HCT116 (cell line): ENCODE results near the gene OR9Q1. TPM values are rescaled to one million over a fixed set of nuclear protein-coding genes. Genes with fewer than 3 reads are reported as not detected.

ENCODE experiments used
- ATAC-seq: fragments of 200-7000 bp; cut with Tn5 transposase; 2 replicates; pipeline ENCODE4 v1.9.1; 2020; ENCODE audit warnings: mild to moderate bottlenecking, moderate library complexity
- BruUV-seq: library from RNA; stranded (reverse); fragments of 400-500 nt; replicated peaks from 2 replicates; lab custom pipeline; 2021; lab: Mats Ljungman, UMichigan
- CTCF ChIA-PET: fragments of 300-600 bp; sonication (Branson Sonifier 250); formaldehyde crosslinking; loops from one replicate; lab custom pipeline; 2021; ENCODE audit warnings: antibody characterized with exemption; lab: Charles Lee
- POLR2A ChIA-PET: fragments of 300-600, 350-600 bp; sonication (Branson Sonifier 250); formaldehyde crosslinking; loops from one replicate; lab custom pipeline; 2021; ENCODE audit warnings: antibody characterized with exemption; lab: Charles Lee
- RAD21 ChIA-PET, 2 experiments: fragments of 300-600 bp; sonication (Branson Sonifier 250); formaldehyde crosslinking; loops; one replicate each; lab custom pipeline; 2023; ENCODE audit warnings: low total read pairs in 2 of 2; ENCODE audit not compliant: uncharacterized antibody in 2 of 2, unreplicated experiment in 2 of 2, low non-redundant PET in 1 of 2; lab: Charles Lee
- DNase-seq: peaks from one replicate; pipeline ENCODE4 v3.0.0-alpha.2; 2010; ENCODE audit warnings: low read depth, low spot score
- H2AFZ ChIP-seq: fragments of 200-600 bp; shearing (Covaris generic), sonication (generic); 2 replicates; pipeline ENCODE4 v1.6.1; 2017; ENCODE audit warnings: low read depth, mixed run types, mixed read lengths, antibody characterized with exemption, low read length; ENCODE audit not compliant: poor library complexity, severe bottlenecking
- H3K27ac ChIP-seq: 2 replicates; pipeline ENCODE4 v1.5.1; 2012; ENCODE audit warnings: low read depth, low read length
- H3K27me3 ChIP-seq: fragments of 200-600 bp; sonication (generic); 2 replicates; pipeline ENCODE4 v1.6.1; 2016; ENCODE audit warnings: mixed run types, low read length, mixed read lengths; ENCODE audit not compliant: insufficient read depth
- H3K36me3 ChIP-seq, 2 experiments: fragments of 200-500 bp in 1 of 2; fragments of 200-600 bp in 1 of 2; sonication (Bioruptor generic) in 1 of 2; sonication (generic) in 1 of 2; 2 replicates each; pipeline versions ENCODE4 v1.5.1 to v1.6.1; 2014 to 2016; ENCODE audit warnings: low read length in 2 of 2, inconsistent platforms in 1 of 2, mixed read lengths in 1 of 2, mixed run types in 1 of 2; ENCODE audit not compliant: insufficient read depth in 2 of 2, control insufficient read depth in 1 of 2
- H3K4me1 ChIP-seq, 2 experiments: fragments of 200-600 bp in 1 of 2; sonication (generic) in 1 of 2; 2 replicates each; pipeline versions ENCODE4 v1.5.1 to v1.6.1; 2012 to 2017; ENCODE audit warnings: low read length in 2 of 2, inconsistent platforms in 1 of 2, mild to moderate bottlenecking in 1 of 2, mixed read lengths in 1 of 2, mixed run types in 1 of 2, moderate library complexity in 1 of 2; ENCODE audit not compliant: insufficient read depth in 2 of 2, control insufficient read depth in 1 of 2
- H3K4me2 ChIP-seq: fragments of 200-600 bp; sonication (generic); 2 replicates; pipeline ENCODE4 v1.6.1; 2017; ENCODE audit warnings: mixed run types, low read length, mixed read lengths
- H3K4me3 ChIP-seq, 2 experiments: fragments of 200-600 bp in 1 of 2; sonication (generic) in 1 of 2; replicated peaks in 1 of 2; 2 replicates each; pipeline ENCODE4 v1.5.1; 2011 to 2016; ENCODE audit warnings: low read length in 2 of 2, control low read depth in 1 of 2, low read depth in 1 of 2, mild to moderate bottlenecking in 1 of 2, mixed read lengths in 1 of 2, mixed run types in 1 of 2
- H3K79me2 ChIP-seq: fragments of 200-600 bp; sonication (generic); 2 replicates; pipeline ENCODE4 v1.6.1; 2017; ENCODE audit warnings: mild to moderate bottlenecking, mixed run types, low read length, moderate library complexity, mixed read lengths; ENCODE audit not compliant: insufficient read depth
- H3K9ac ChIP-seq: fragments of 200-600 bp; sonication (generic); 2 replicates; pipeline ENCODE4 v1.6.1; 2016; ENCODE audit warnings: low read length, mixed read lengths
- H3K9me2 ChIP-seq: fragments of 200-600 bp; sonication (generic), shearing (Covaris generic); 2 replicates; pipeline ENCODE4 v1.6.1; 2017; ENCODE audit warnings: mixed run types, mild to moderate bottlenecking, moderate library complexity; ENCODE audit not compliant: insufficient read depth
- H3K9me3 ChIP-seq, 2 experiments: fragments of 200-500 bp in 1 of 2; fragments of 200-600 bp in 1 of 2; sonication (Bioruptor generic) in 1 of 2; sonication (generic) in 1 of 2; 2 replicates each; pipeline ENCODE4 v1.6.1; 2014 to 2017; ENCODE audit warnings: low read length in 2 of 2, mixed read lengths in 2 of 2, inconsistent platforms in 1 of 2, low read depth in 1 of 2, mild to moderate bottlenecking in 1 of 2, mixed run types in 1 of 2, moderate library complexity in 1 of 2; ENCODE audit not compliant: control insufficient read depth in 1 of 2, insufficient read depth in 1 of 2
- H4K20me1 ChIP-seq: fragments of 200-600 bp; sonication (generic), shearing (Covaris generic); 2 replicates; pipeline ENCODE4 v1.6.1; 2017; ENCODE audit warnings: mixed run types, mild to moderate bottlenecking, moderate library complexity; ENCODE audit not compliant: insufficient read depth
- ATF3 ChIP-seq: IDR thresholded peaks from 2 replicates; pipeline ENCODE4 v1.6.1; 2012
- CTCF ChIP-seq, 3 experiments: fragments of 200-600 bp in 1 of 3; sonication (generic) in 1 of 3; IDR thresholded peaks in 2 of 3; conservative IDR thresholded peaks in 1 of 3; 2 replicates each; pipeline ENCODE4 v1.5.1; 2012 to 2017; ENCODE audit warnings: low read depth in 2 of 3, low read length in 2 of 3, antibody characterized with exemption in 1 of 3, borderline replicate concordance in 1 of 3, control low read depth in 1 of 3, mild to moderate bottlenecking in 1 of 3, mixed read lengths in 1 of 3, mixed run types in 1 of 3, moderate library complexity in 1 of 3; ENCODE audit not compliant: insufficient read depth in 1 of 3
- EGR1 ChIP-seq: IDR thresholded peaks from 2 replicates; pipeline ENCODE4 v1.6.1; 2012; ENCODE audit warnings: low read depth
- EZH2phosphoT487 ChIP-seq: fragments of 200-600 bp; IDR thresholded peaks from 2 replicates; pipeline ENCODE4 v1.6.1; 2018; ENCODE audit warnings: antibody characterized with exemption, borderline replicate concordance
- SP1 ChIP-seq: IDR thresholded peaks from 2 replicates; pipeline ENCODE4 v1.6.1; 2012; ENCODE audit warnings: low read depth
- SRF ChIP-seq: IDR thresholded peaks from 2 replicates; pipeline ENCODE4 v1.6.1; 2012; ENCODE audit warnings: low read depth
- TCF7L2 ChIP-seq: IDR thresholded peaks from 2 replicates; pipeline ENCODE4 v1.7.0; 2011; ENCODE audit warnings: borderline replicate concordance, inconsistent platforms; ENCODE audit not compliant: insufficient read depth, insufficient read length; ENCODE audit errors: extremely low read depth
- YY1 ChIP-seq: IDR thresholded peaks from 2 replicates; pipeline ENCODE4 v1.6.1; 2011; ENCODE audit warnings: low read length, low read depth, moderate library complexity, mild to moderate bottlenecking; ENCODE audit not compliant: insufficient replicate concordance; ENCODE audit errors: extremely low read depth
- intact Hi-C: fragments of 100-400 bp; cut with micrococcal nuclease; formaldehyde crosslinking; loops from 2 replicates; pipeline ENCODE4 v1.10.0; 2022
- total RNA-seq: library from RNA; stranded (reverse); gene quantifications from one replicate; pipeline ENCODE4 v1.2.1, GENCODE V29; 2021; ENCODE audit not compliant: unreplicated experiment
- TF ChIP-seq, protein P1 (sequence below): IDR thresholded peaks from 2 replicates; pipeline ENCODE4 v1.6.1; 2011; ENCODE audit warnings: mild to moderate bottlenecking, low read length, moderate library complexity; ENCODE audit not compliant: insufficient replicate concordance; ENCODE audit errors: extremely low read depth

Gene OR9Q1
- total RNA-seq, 1 experiment from 2014 or later = not detected

DNA sequence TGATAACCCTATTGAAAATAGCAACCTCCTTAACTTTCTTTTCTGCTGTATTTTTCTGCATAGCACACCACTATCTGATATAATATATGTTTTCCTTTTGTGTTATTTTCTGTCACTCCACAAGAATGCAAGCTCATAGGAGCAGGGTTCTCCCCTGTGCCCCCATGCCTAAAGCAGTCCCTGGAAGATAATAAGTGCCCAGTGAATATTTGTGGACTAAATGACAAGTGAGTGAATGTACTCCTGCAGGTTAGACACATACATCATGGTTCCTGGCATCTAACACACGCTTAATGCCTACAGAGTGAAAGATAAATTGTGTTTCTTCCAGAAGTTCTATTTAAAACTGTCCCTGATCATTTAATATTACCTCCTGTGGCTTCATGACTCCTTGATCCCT is 141.3 kb downstream of the OR9Q1 start (continued):
- TF ChIP-seq, protein P1, sequence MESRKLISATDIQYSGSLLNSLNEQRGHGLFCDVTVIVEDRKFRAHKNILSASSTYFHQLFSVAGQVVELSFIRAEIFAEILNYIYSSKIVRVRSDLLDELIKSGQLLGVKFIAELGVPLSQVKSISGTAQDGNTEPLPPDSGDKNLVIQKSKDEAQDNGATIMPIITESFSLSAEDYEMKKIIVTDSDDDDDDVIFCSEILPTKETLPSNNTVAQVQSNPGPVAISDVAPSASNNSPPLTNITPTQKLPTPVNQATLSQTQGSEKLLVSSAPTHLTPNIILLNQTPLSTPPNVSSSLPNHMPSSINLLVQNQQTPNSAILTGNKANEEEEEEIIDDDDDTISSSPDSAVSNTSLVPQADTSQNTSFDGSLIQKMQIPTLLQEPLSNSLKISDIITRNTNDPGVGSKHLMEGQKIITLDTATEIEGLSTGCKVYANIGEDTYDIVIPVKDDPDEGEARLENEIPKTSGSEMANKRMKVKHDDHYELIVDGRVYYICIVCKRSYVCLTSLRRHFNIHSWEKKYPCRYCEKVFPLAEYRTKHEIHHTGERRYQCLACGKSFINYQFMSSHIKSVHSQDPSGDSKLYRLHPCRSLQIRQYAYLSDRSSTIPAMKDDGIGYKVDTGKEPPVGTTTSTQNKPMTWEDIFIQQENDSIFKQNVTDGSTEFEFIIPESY = no peak
- TF ChIP-seq ATF3 = no peak
- no peak for TF ChIP-seq EGR1
- no peak for TF ChIP-seq SP1
- no peak for TF ChIP-seq CTCF (IDR thresholded peaks at IDR 0.05 in 2 of 3, conservative IDR thresholded peaks at IDR 0.05 in 1 of 3; ENCODE audit: borderline replicate concordance in 1 of 3, insufficient read depth in 1 of 3, low read depth in 2 of 3, low read length in 2 of 3)
- TF ChIP-seq TCF7L2 = no peak
- TF ChIP-seq, all 23 proteins: peak for 0

GRCh38 chr11:58165504-58166106 is 141.9 kb downstream of the OR9Q1 start:
- no peak overlapping the region for H3K4me3 ChIP-seq
- H3K4me1 ChIP-seq = no peaks in the 10 kb centered on the region
- intact Hi-C loops = no loop called here
- no peaks in the 10 kb centered on the region for H3K9me3 ChIP-seq
- H4K20me1 ChIP-seq = no peaks in the 10 kb centered on the region
- no peak overlapping the region for H3K27ac ChIP-seq
- no peak overlapping the region for H3K4me2 ChIP-seq
- ATAC-seq (no peak), DNase-seq (no peak)
- POLR2A ChIA-PET = no interaction called here
- H3K9ac ChIP-seq = no peak overlapping the region
- H3K9me2 ChIP-seq = no peaks in the 10 kb centered on the region
- H3K79me2 ChIP-seq = no peaks in the 10 kb centered on the region
- H3K27me3 ChIP-seq = peaks cover 5% of the 10 kb centered on the region; the same call in 1 of the 2 replicates
- no peak overlapping the region for H2AFZ ChIP-seq
- CTCF ChIA-PET = no interaction called here
- H3K36me3 ChIP-seq = no peaks in the 10 kb centered on the region
- no TSS peak for BruUV-seq
- RAD21 ChIA-PET = no interaction called here
- no peak for TF ChIP-seq EZH2phosphoT487
- TF ChIP-seq SRF = no peak
- no peak for TF ChIP-seq YY1
- TF ChIP-seq CTCF (IDR thresholded peaks at IDR 0.05 in 2 of 3, conservative IDR thresholded peaks at IDR 0.05 in 1 of 3; ENCODE audit: borderline replicate concordance in 1 of 3, insufficient read depth in 1 of 3, low read depth in 2 of 3, low read length in 2 of 3) = no peak
- TF ChIP-seq, protein P1 = no peak
- no peak for TF ChIP-seq SP1
